Measurements from ENCODE around the gene AGAP2. TPM values are rescaled to one million over a fixed set of nuclear protein-coding genes. Genes with fewer than 3 reads are reported as not detected.

The AGAP2 gene
- total and polyA plus RNA-seq, 9 of the 15 experiments (the other 6 are each of a cell fraction or from before 2014, with no cell fraction given) = 0.04 to 0.77 (median 0.28) TPM; not detected in 1

GRCh38 chr12:57724003-57724935, 14.3 kb downstream of the AGAP2 start:
- 23% methylated on average over 12 of the region's 12 CpGs for WGBS (ENCODE audit: insufficient coverage, low coverage, missing lambda C conversion rate)
- no peaks in the 10 kb centered on the region for H3K9me1 ChIP-seq (ENCODE audit: control insufficient read depth, insufficient read depth, low read length)
- H3K9me3 ChIP-seq (replicated peaks; ENCODE audit: control insufficient read depth, insufficient read depth, low read depth, low read length) = no peaks in the 10 kb centered on the region; the same call in 1 of the 2 replicates
- BruUV-seq (replicated peaks) = no TSS peak
- ChIA-PET POLR2A (interaction anchor here (0.7 to 1.9 kb wide), 5 partner anchors 11 to 158 kb away, joined by 3 to 5 read pairs (median 3); partner anchors contain the start of gene OS9), CTCF (ENCODE audit: low intra/inter-chr PET ratio) (no interaction called here)
- intact Hi-C loops (cut with micrococcal nuclease) = no loop called here
- H2AFZ ChIP-seq (ENCODE audit: low read depth, low read length) = no peak overlapping the region
- H3K27ac ChIP-seq (ENCODE audit: extremely low read depth, low read depth, low read length) = no peak overlapping the region
- peaks cover 2 to 4% of the 10 kb centered on the region in 2 experiments; a peak in 4 of 5 replicates for H3K27me3 ChIP-seq (ENCODE audit: control insufficient read depth in 2 of 2, insufficient read depth in 2 of 2, low read length in 2 of 2)
- in situ Hi-C loops (cut with MboI) = no loop called here
- H3K4me2 ChIP-seq (ENCODE audit: insufficient read depth, low read length) = no peak overlapping the region
- no peak for TF ChIP-seq DIDO1 (tag; IDR thresholded peaks at IDR 0.05; ENCODE audit: low read depth)
- no peak for ATAC-seq
- peaks cover 0 to 20% of the 10 kb centered on the region in 2 experiments; a peak in 2 of 5 replicates for H3K4me1 ChIP-seq (replicated peaks in 1 of 2; ENCODE audit: control insufficient read depth in 2 of 2, insufficient read depth in 2 of 2, low read length in 2 of 2)
- peaks cover 18% of the 10 kb centered on the region; the same call in 2 of the 3 replicates for H3K36me3 ChIP-seq (ENCODE audit: control insufficient read depth, insufficient read depth, low read length)
- H3K79me2 ChIP-seq (ENCODE audit: control insufficient read depth, insufficient read depth, low read length) = no peaks in the 10 kb centered on the region
- H3K4me3 ChIP-seq = no peak overlapping the region
- no peaks in the 10 kb centered on the region; the same call in 1 of the 2 replicates for H4K20me1 ChIP-seq (replicated peaks; ENCODE audit: control insufficient read depth, insufficient read depth, low read length)
- DNase-seq (ENCODE audit: extremely low read depth in 1 of 4, low spot score in 3 of 4) = no peak
- no peak for FAIRE-seq
- no peak overlapping the region; a peak in 1 of 4 replicates for H3K9ac ChIP-seq (ENCODE audit: insufficient read depth in 1 of 2, low read depth in 2 of 2, low read length in 2 of 2)

GRCh38 chr12:57723630-57723962, 14.9 kb downstream of the AGAP2 start:
- FAIRE-seq (no peak), ATAC-seq (no peak), DNase-seq (ENCODE audit: extremely low read depth in 1 of 4, low spot score in 3 of 4) (no peak)
- ChIA-PET CTCF (ENCODE audit: low intra/inter-chr PET ratio) (no interaction called here), POLR2A (interaction anchor here (1.0 to 1.9 kb wide), 3 partner anchors 10 to 30 kb away, joined by 3 to 5 read pairs (median 4); partner anchors contain the start of gene OS9)
- Histone ChIP-seq H3K9me1 (ENCODE audit: control insufficient read depth, insufficient read depth, low read length) (no peaks in the 10 kb centered on the region), H3K9ac (ENCODE audit: insufficient read depth in 1 of 2, low read depth in 2 of 2, low read length in 2 of 2) (peak overlapping the region in 1 of 2 experiments; percentile 75; a peak in 1 of 4 replicates), H3K27ac (ENCODE audit: extremely low read depth, low read depth, low read length) (no peak overlapping the region), H3K36me3 (ENCODE audit: control insufficient read depth, insufficient read depth, low read length) (peaks cover 24% of the 10 kb centered on the region; the same call in 2 of the 3 replicates), H3K4me2 (ENCODE audit: insufficient read depth, low read length) (no peak overlapping the region), H3K27me3 (ENCODE audit: control insufficient read depth in 2 of 2, insufficient read depth in 2 of 2, low read length in 2 of 2) (peaks cover 0 to 4% of the 10 kb centered on the region in 2 experiments; a peak in 1 of 5 replicates), H2AFZ (ENCODE audit: low read depth, low read length) (no peak overlapping the region), H3K79me2 (ENCODE audit: control insufficient read depth, insufficient read depth, low read length) (no peaks in the 10 kb centered on the region), H3K4me1 (replicated peaks in 1 of 2; ENCODE audit: control insufficient read depth in 2 of 2, insufficient read depth in 2 of 2, low read length in 2 of 2) (peaks cover 0 to 20% of the 10 kb centered on the region in 2 experiments; a peak in 2 of 5 replicates), H4K20me1 (replicated peaks; ENCODE audit: control insufficient read depth, insufficient read depth, low read length) (no peaks in the 10 kb centered on the region), H3K4me3 (no peak overlapping the region), H3K9me3 (replicated peaks; ENCODE audit: control insufficient read depth, insufficient read depth, low read depth, low read length) (no peaks in the 10 kb centered on the region; the same call in 1 of the 2 replicates)
- WGBS (ENCODE audit: insufficient coverage, low coverage, missing lambda C conversion rate) = 30% methylated on average over 2 of the region's 2 CpGs
- intact Hi-C loops (cut with micrococcal nuclease) (no loop called here), in situ Hi-C loops (cut with MboI) (no loop called here)
- no TSS peak for BruUV-seq (replicated peaks)
- no peak for TF ChIP-seq TCFL5 (CRISPR knock-in tag; conservative IDR thresholded peaks at IDR 0.05)
- TF ChIP-seq MEF2D (tag; conservative IDR thresholded peaks at IDR 0.05; ENCODE audit: low read depth) = no peak
- TF ChIP-seq BCL6 (CRISPR knock-in tag; IDR thresholded peaks at IDR 0.05) = no peak
- TF ChIP-seq ZMIZ1 (IDR thresholded peaks at IDR 0.05; ENCODE audit: low read depth in 2 of 2, low read length in 2 of 2) = no peak
- no peak for TF ChIP-seq GATAD2A (IDR thresholded peaks at IDR 0.05)
- no peak for TF ChIP-seq CTCFL (IDR thresholded peaks at IDR 0.05; ENCODE audit: borderline replicate concordance, insufficient read depth, low read depth, low read length, poor library complexity, severe bottlenecking)
- TF ChIP-seq MAFF (IDR thresholded peaks at IDR 0.05; ENCODE audit: low read length) = no peak
